K562 (cell line): ENCODE data around the gene VIM. TPM values are rescaled to one million over a fixed set of nuclear protein-coding genes. Genes with fewer than 3 reads are reported as not detected.

Experiments used
- CAMTA2 ChIP-seq: fragments of 250-450 bp; sonication (Bioruptor Pico); conservative IDR thresholded peaks from 2 replicates; pipeline ENCODE4 v1.5.1; 2022
- RCOR1 ChIP-seq, 2 experiments: IDR thresholded peaks; 2 replicates each; pipeline ENCODE4 v1.6.1; 2012; ENCODE audit warnings: low read depth in 2 of 2, low read length in 2 of 2, borderline replicate concordance in 1 of 2, improper control_type of control experiment in 1 of 2
- TAF7 ChIP-seq: fragments of 450-650 bp; IDR thresholded peaks from 2 replicates; pipeline ENCODE4 v1.6.1; 2016; ENCODE audit warnings: missing genetic modification characterization, missing compliant biosample characterization
- ZNF143 ChIP-seq: sonication (generic); formaldehyde crosslinking; IDR thresholded peaks from 2 replicates; pipeline ENCODE4 v1.9.0; 2022; ENCODE audit warnings: mild to moderate bottlenecking, missing genetic modification reagents
- ZNF589 ChIP-seq: fragments of 200-800 bp; sonication (Bioruptor generic); IDR thresholded peaks from 2 replicates; pipeline ENCODE4 v1.6.1; 2016; ENCODE audit warnings: low read depth, missing genetic modification characterization, missing compliant biosample characterization
- polyA plus RNA-seq, 8 experiments: library from polyadenylated mRNA; depleted of rRNA in 4 of 8; stranded (reverse) in 5 of 8; unstranded in 3 of 8; fragments of >200 nt; fragmentation: Nextera tagmentation in 2 of 8; fragmentation: Illumina TruSeq in 1 of 8; extraction: Ambion mirVana in 2 of 8; extraction: Trizol in 1 of 8; gene quantifications; 2 replicates each; pipeline versions ENCODE4 v1.2.1 to v1.2.3, GENCODE V29; 2011 to 2014; ENCODE audit warnings: inconsistent platforms in 1 of 8, missing spikeins in 1 of 8
- total RNA-seq, 7 experiments: library from RNA; depleted of rRNA in 6 of 7; stranded (reverse); fragments of >200 nt in 6 of 7; fragmentation: Illumina TruSeq in 2 of 7; extraction: Trizol in 2 of 7; gene quantifications; 2 replicates each; pipeline versions ENCODE4 v1.2.1 to v1.2.3, GENCODE V29; 2011 to 2021; ENCODE audit warnings: low replicate concordance in 1 of 7
- TF ChIP-seq, protein P1 (sequence below): fragments of 450-650 bp; IDR thresholded peaks from 2 replicates; pipeline ENCODE4 v1.6.1; 2016; ENCODE audit warnings: mild to moderate bottlenecking, moderate library complexity
- TF ChIP-seq, protein P2 (sequence below): fragments of 450-650 bp; IDR thresholded peaks from 2 replicates; pipeline ENCODE4 v1.6.1; 2017; ENCODE audit warnings: antibody characterized with exemption, mild to moderate bottlenecking
- TF ChIP-seq, protein P3 (sequence below), 2 experiments: fragments of 450-650 bp; IDR thresholded peaks; 2 replicates each; pipeline ENCODE4 v1.6.1; 2016

The VIM gene
- total and polyA plus RNA-seq, 9 of the 15 experiments (the other 6 are each of a cell fraction or from before 2014, with no cell fraction given) = 86.0 to 621 (median 383) TPM

GRCh38 chr10:17199351-17199804, 28.7 kb upstream of the VIM start (continued):
- TF ChIP-seq, protein P1, sequence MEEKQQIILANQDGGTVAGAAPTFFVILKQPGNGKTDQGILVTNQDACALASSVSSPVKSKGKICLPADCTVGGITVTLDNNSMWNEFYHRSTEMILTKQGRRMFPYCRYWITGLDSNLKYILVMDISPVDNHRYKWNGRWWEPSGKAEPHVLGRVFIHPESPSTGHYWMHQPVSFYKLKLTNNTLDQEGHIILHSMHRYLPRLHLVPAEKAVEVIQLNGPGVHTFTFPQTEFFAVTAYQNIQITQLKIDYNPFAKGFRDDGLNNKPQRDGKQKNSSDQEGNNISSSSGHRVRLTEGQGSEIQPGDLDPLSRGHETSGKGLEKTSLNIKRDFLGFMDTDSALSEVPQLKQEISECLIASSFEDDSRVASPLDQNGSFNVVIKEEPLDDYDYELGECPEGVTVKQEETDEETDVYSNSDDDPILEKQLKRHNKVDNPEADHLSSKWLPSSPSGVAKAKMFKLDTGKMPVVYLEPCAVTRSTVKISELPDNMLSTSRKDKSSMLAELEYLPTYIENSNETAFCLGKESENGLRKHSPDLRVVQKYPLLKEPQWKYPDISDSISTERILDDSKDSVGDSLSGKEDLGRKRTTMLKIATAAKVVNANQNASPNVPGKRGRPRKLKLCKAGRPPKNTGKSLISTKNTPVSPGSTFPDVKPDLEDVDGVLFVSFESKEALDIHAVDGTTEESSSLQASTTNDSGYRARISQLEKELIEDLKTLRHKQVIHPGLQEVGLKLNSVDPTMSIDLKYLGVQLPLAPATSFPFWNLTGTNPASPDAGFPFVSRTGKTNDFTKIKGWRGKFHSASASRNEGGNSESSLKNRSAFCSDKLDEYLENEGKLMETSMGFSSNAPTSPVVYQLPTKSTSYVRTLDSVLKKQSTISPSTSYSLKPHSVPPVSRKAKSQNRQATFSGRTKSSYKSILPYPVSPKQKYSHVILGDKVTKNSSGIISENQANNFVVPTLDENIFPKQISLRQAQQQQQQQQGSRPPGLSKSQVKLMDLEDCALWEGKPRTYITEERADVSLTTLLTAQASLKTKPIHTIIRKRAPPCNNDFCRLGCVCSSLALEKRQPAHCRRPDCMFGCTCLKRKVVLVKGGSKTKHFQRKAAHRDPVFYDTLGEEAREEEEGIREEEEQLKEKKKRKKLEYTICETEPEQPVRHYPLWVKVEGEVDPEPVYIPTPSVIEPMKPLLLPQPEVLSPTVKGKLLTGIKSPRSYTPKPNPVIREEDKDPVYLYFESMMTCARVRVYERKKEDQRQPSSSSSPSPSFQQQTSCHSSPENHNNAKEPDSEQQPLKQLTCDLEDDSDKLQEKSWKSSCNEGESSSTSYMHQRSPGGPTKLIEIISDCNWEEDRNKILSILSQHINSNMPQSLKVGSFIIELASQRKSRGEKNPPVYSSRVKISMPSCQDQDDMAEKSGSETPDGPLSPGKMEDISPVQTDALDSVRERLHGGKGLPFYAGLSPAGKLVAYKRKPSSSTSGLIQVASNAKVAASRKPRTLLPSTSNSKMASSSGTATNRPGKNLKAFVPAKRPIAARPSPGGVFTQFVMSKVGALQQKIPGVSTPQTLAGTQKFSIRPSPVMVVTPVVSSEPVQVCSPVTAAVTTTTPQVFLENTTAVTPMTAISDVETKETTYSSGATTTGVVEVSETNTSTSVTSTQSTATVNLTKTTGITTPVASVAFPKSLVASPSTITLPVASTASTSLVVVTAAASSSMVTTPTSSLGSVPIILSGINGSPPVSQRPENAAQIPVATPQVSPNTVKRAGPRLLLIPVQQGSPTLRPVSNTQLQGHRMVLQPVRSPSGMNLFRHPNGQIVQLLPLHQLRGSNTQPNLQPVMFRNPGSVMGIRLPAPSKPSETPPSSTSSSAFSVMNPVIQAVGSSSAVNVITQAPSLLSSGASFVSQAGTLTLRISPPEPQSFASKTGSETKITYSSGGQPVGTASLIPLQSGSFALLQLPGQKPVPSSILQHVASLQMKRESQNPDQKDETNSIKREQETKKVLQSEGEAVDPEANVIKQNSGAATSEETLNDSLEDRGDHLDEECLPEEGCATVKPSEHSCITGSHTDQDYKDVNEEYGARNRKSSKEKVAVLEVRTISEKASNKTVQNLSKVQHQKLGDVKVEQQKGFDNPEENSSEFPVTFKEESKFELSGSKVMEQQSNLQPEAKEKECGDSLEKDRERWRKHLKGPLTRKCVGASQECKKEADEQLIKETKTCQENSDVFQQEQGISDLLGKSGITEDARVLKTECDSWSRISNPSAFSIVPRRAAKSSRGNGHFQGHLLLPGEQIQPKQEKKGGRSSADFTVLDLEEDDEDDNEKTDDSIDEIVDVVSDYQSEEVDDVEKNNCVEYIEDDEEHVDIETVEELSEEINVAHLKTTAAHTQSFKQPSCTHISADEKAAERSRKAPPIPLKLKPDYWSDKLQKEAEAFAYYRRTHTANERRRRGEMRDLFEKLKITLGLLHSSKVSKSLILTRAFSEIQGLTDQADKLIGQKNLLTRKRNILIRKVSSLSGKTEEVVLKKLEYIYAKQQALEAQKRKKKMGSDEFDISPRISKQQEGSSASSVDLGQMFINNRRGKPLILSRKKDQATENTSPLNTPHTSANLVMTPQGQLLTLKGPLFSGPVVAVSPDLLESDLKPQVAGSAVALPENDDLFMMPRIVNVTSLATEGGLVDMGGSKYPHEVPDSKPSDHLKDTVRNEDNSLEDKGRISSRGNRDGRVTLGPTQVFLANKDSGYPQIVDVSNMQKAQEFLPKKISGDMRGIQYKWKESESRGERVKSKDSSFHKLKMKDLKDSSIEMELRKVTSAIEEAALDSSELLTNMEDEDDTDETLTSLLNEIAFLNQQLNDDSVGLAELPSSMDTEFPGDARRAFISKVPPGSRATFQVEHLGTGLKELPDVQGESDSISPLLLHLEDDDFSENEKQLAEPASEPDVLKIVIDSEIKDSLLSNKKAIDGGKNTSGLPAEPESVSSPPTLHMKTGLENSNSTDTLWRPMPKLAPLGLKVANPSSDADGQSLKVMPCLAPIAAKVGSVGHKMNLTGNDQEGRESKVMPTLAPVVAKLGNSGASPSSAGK = peak; percentile 75
- TF ChIP-seq RCOR1 (IDR thresholded peaks at IDR 0.05; ENCODE audit: borderline replicate concordance in 1 of 2, low read depth in 2 of 2, low read length in 2 of 2) (peak in 1 of 2 experiments; percentile 52; a peak in 1 of 4 replicates), CAMTA2 (CRISPR knock-in tag) (no peak), ZNF143 (CRISPR knock-in tag) (no peak), ZNF589 (CRISPR knock-in tag) (peak; percentile 60; the same call in 1 of the 2 replicates), TAF7 (tag) (peak; percentile 46; the same call in 1 of the 2 replicates)
- TF ChIP-seq, protein P2, sequence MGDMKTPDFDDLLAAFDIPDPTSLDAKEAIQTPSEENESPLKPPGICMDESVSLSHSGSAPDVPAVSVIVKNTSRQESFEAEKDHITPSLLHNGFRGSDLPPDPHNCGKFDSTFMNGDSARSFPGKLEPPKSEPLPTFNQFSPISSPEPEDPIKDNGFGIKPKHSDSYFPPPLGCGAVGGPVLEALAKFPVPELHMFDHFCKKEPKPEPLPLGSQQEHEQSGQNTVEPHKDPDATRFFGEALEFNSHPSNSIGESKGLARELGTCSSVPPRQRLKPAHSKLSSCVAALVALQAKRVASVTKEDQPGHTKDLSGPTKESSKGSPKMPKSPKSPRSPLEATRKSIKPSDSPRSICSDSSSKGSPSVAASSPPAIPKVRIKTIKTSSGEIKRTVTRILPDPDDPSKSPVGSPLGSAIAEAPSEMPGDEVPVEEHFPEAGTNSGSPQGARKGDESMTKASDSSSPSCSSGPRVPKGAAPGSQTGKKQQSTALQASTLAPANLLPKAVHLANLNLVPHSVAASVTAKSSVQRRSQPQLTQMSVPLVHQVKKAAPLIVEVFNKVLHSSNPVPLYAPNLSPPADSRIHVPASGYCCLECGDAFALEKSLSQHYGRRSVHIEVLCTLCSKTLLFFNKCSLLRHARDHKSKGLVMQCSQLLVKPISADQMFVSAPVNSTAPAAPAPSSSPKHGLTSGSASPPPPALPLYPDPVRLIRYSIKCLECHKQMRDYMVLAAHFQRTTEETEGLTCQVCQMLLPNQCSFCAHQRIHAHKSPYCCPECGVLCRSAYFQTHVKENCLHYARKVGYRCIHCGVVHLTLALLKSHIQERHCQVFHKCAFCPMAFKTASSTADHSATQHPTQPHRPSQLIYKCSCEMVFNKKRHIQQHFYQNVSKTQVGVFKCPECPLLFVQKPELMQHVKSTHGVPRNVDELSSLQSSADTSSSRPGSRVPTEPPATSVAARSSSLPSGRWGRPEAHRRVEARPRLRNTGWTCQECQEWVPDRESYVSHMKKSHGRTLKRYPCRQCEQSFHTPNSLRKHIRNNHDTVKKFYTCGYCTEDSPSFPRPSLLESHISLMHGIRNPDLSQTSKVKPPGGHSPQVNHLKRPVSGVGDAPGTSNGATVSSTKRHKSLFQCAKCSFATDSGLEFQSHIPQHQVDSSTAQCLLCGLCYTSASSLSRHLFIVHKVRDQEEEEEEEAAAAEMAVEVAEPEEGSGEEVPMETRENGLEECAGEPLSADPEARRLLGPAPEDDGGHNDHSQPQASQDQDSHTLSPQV = peak; percentile 66
- TF ChIP-seq, protein P3, sequence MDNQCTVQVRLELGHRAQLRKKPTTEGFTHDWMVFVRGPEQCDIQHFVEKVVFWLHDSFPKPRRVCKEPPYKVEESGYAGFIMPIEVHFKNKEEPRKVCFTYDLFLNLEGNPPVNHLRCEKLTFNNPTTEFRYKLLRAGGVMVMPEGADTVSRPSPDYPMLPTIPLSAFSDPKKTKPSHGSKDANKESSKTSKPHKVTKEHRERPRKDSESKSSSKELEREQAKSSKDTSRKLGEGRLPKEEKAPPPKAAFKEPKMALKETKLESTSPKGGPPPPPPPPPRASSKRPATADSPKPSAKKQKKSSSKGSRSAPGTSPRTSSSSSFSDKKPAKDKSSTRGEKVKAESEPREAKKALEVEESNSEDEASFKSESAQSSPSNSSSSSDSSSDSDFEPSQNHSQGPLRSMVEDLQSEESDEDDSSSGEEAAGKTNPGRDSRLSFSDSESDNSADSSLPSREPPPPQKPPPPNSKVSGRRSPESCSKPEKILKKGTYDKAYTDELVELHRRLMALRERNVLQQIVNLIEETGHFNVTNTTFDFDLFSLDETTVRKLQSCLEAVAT (IDR thresholded peaks at IDR 0.05) = peak in 1 of 2 experiments; percentile 47; a peak in 1 of 4 replicates
